ENCODE results near the gene CPED1. TPM values are rescaled to one million over a fixed set of nuclear protein-coding genes. Genes with fewer than 3 reads are reported as not detected.
"Not testable (repeated sequence)": the region's sequence is repeated elsewhere in the genome, so short reads cannot be mapped to it uniquely, and the experiment has no call there.

CPED1 gene
- total and polyA plus RNA-seq, 5 donors: 3.9 to 31.1 (median 28.0) TPM

GRCh38 chr7:121059979-121060509, 71.5 kb downstream of the CPED1 start:
- H3K27ac ChIP-seq (ENCODE audit: low read length); H3K4me1 ChIP-seq (ENCODE audit: control insufficient read depth, insufficient read depth, low read length); H3K9me3 ChIP-seq (ENCODE audit: control insufficient read depth, low read length); ATAC-seq; intact Hi-C loops (cut with DNase I); H3K4me3 ChIP-seq (ENCODE audit: low read length); H3K27me3 ChIP-seq (ENCODE audit: control insufficient read depth, insufficient read depth): not testable (repeated sequence)
- peak in 1 of 3 donors; percentile 24 for DNase-seq
- 96% methylated on average over 40 of the region's 40 CpGs for WGBS

- no peaks in the 10 kb centered on the region for H3K27me3 ChIP-seq (ENCODE audit: control insufficient read depth, insufficient read depth)
- DNase-seq (no peak), ATAC-seq (no peak)
- no peak overlapping the region for H3K27ac ChIP-seq (ENCODE audit: low read length)
- 88% methylated on average over 5 of the region's 5 CpGs for WGBS
- H3K4me3 ChIP-seq (ENCODE audit: low read length): no peak overlapping the region
- no peaks in the 10 kb centered on the region for H3K4me1 ChIP-seq (ENCODE audit: control insufficient read depth, insufficient read depth, low read length)
- intact Hi-C loops (cut with DNase I): no loop called here
- H3K9me3 ChIP-seq (ENCODE audit: control insufficient read depth, low read length): no peaks in the 10 kb centered on the region
Measured at GRCh38 chr7:121061677-121062582, 73.4 kb downstream of the CPED1 start.

- no peak for DNase-seq
- Histone ChIP-seq H3K4me3 (ENCODE audit: low read length) (no peak overlapping the region), H3K27me3 (ENCODE audit: control insufficient read depth, insufficient read depth) (no peaks in the 10 kb centered on the region), H3K9me3 (ENCODE audit: control insufficient read depth, low read length) (no peaks in the 10 kb centered on the region), H3K27ac (ENCODE audit: low read length) (no peak overlapping the region), H3K4me1 (ENCODE audit: control insufficient read depth, insufficient read depth, low read length) (no peaks in the 10 kb centered on the region)
- WGBS: 76% methylated on average over 11 of the region's 11 CpGs
- intact Hi-C loops (cut with DNase I): no loop called here
- no peak for ATAC-seq
Measured at GRCh38 chr7:121062671-121063279, 74.3 kb downstream of the CPED1 start.

GRCh38 chr7:121067717-121068116, 79.2 kb downstream of the CPED1 start:
- H3K9me3 ChIP-seq (ENCODE audit: control insufficient read depth, low read length); ATAC-seq; H3K4me1 ChIP-seq (ENCODE audit: control insufficient read depth, insufficient read depth, low read length); H3K27me3 ChIP-seq (ENCODE audit: control insufficient read depth, insufficient read depth); DNase-seq; H3K27ac ChIP-seq (ENCODE audit: low read length); H3K4me3 ChIP-seq (ENCODE audit: low read length); intact Hi-C loops (cut with DNase I): not testable (repeated sequence)
- 94% methylated on average over 2 of the region's 2 CpGs for WGBS

- H3K4me3 ChIP-seq (ENCODE audit: low read length): no peak overlapping the region
- 47% methylated on average over 4 of the region's 4 CpGs for WGBS
- intact Hi-C loops (cut with DNase I): no loop called here
- H3K4me1 ChIP-seq (ENCODE audit: control insufficient read depth, insufficient read depth, low read length): peaks cover 2% of the 10 kb centered on the region
- ATAC-seq (peak; percentile 94), DNase-seq (no peak)
- H3K27ac ChIP-seq (ENCODE audit: low read length): peak overlapping the region; percentile 3
- no peaks in the 10 kb centered on the region for H3K27me3 ChIP-seq (ENCODE audit: control insufficient read depth, insufficient read depth)
- no peaks in the 10 kb centered on the region for H3K9me3 ChIP-seq (ENCODE audit: control insufficient read depth, low read length)
Measured at GRCh38 chr7:121069346-121070100, 81.0 kb downstream of the CPED1 start.

GRCh38 chr7:121071132-121071531, 82.6 kb downstream of the CPED1 start:
- peaks cover 2% of the 10 kb centered on the region for H3K4me1 ChIP-seq (ENCODE audit: control insufficient read depth, insufficient read depth, low read length)
- H3K27me3 ChIP-seq (ENCODE audit: control insufficient read depth, insufficient read depth): no peaks in the 10 kb centered on the region
- H3K4me3 ChIP-seq (ENCODE audit: low read length): no peak overlapping the region
- WGBS: 95% methylated on average over 1 of the region's 1 CpG
- no peak overlapping the region for H3K27ac ChIP-seq (ENCODE audit: low read length)
- no peak for ATAC-seq
- DNase-seq: no peak
- intact Hi-C loops (cut with DNase I): no loop called here
- no peaks in the 10 kb centered on the region for H3K9me3 ChIP-seq (ENCODE audit: control insufficient read depth, low read length)

GRCh38 chr7:121071662-121072061, 83.2 kb downstream of the CPED1 start:
- Histone ChIP-seq H3K27me3 (ENCODE audit: control insufficient read depth, insufficient read depth) (no peaks in the 10 kb centered on the region), H3K4me1 (ENCODE audit: control insufficient read depth, insufficient read depth, low read length) (peaks cover 2% of the 10 kb centered on the region), H3K4me3 (ENCODE audit: low read length) (no peak overlapping the region), H3K9me3 (ENCODE audit: control insufficient read depth, low read length) (no peaks in the 10 kb centered on the region), H3K27ac (ENCODE audit: low read length) (no peak overlapping the region)
- no peak for DNase-seq
- ATAC-seq: no peak
- intact Hi-C loops (cut with DNase I): no loop called here
- WGBS: 96% methylated on average over 2 of the region's 2 CpGs

- Histone ChIP-seq H3K4me3 (ENCODE audit: low read length) (no peak overlapping the region), H3K27ac (ENCODE audit: low read length) (no peak overlapping the region), H3K27me3 (ENCODE audit: control insufficient read depth, insufficient read depth) (no peaks in the 10 kb centered on the region), H3K9me3 (ENCODE audit: control insufficient read depth, low read length) (no peaks in the 10 kb centered on the region), H3K4me1 (ENCODE audit: control insufficient read depth, insufficient read depth, low read length) (peaks cover 3% of the 10 kb centered on the region)
- ATAC-seq (peak in 1 of 2 donors; percentile 36), DNase-seq (no peak)
- 75% methylated on average over 2 of the region's 2 CpGs for WGBS
- intact Hi-C loops (cut with DNase I): no loop called here
Measured at GRCh38 chr7:121072826-121073225, 84.3 kb downstream of the CPED1 start.

GRCh38 chr7:121073463-121074099, 85.1 kb downstream of the CPED1 start:
- intact Hi-C loops (cut with DNase I): no loop called here
- 74% methylated on average over 3 of the region's 3 CpGs for WGBS
- no peak for ATAC-seq
- no peak overlapping the region for H3K27ac ChIP-seq (ENCODE audit: low read length)
- peaks cover 3% of the 10 kb centered on the region for H3K4me1 ChIP-seq (ENCODE audit: control insufficient read depth, insufficient read depth, low read length)
- H3K27me3 ChIP-seq (ENCODE audit: control insufficient read depth, insufficient read depth): no peaks in the 10 kb centered on the region
- H3K9me3 ChIP-seq (ENCODE audit: control insufficient read depth, low read length): no peaks in the 10 kb centered on the region
- H3K4me3 ChIP-seq (ENCODE audit: low read length): no peak overlapping the region
- no peak for DNase-seq

GRCh38 chr7:121075424-121075841, 86.9 kb downstream of the CPED1 start:
- H3K27ac ChIP-seq (ENCODE audit: low read length); H3K9me3 ChIP-seq (ENCODE audit: control insufficient read depth, low read length); intact Hi-C loops (cut with DNase I); H3K27me3 ChIP-seq (ENCODE audit: control insufficient read depth, insufficient read depth); DNase-seq; H3K4me3 ChIP-seq (ENCODE audit: low read length); H3K4me1 ChIP-seq (ENCODE audit: control insufficient read depth, insufficient read depth, low read length); ATAC-seq: not testable (repeated sequence)
- WGBS: 98% methylated on average over 5 of the region's 5 CpGs
